Measurements from ENCODE around the gene GLMN. TPM values are rescaled to one million over a fixed set of nuclear protein-coding genes. Genes with fewer than 3 reads are reported as not detected.
A peak's percentile ranks its signal among the peaks of the same experiment; 100 is the strongest.

The GLMN gene
- 4.5 and 4.7 TPM in 2 replicates for total RNA-seq

GRCh38 chr1:92298573-92299476 is at the start of gene GLMN, which contains the start of gene RPAP2:
GLMN (minus strand) TSS chr1:92298987; CDS start chr1:92297999, 988 bp downstream.
RPAP2 (plus strand) TSS chr1:92299059; CDS start chr1:92299074, 15 bp downstream.
- H3K27me3 ChIP-seq (ENCODE audit: control insufficient read depth, insufficient read depth, low read length) = no peaks in the 10 kb centered on the region
- peak; percentile 66 for DNase-seq (ENCODE audit: low read depth)
- TF ChIP-seq CTCF (IDR thresholded peaks at IDR 0.05; ENCODE audit: insufficient read depth, low read length, severe bottlenecking) = peak; percentile 31
- FAIRE-seq = no peak
- H3K4me3 ChIP-seq (ENCODE audit: low read depth, low read length) = peak within 1 kb of the TSS; percentile 76
- H3K36me3 ChIP-seq (ENCODE audit: control insufficient read depth, insufficient read depth, low read length) = peaks cover 2% of the 10 kb centered on the region

GRCh38 chr1:92346866-92347640 is 48.3 kb upstream of the GLMN start:
- no peak for TF ChIP-seq CTCF (IDR thresholded peaks at IDR 0.05; ENCODE audit: insufficient read depth, low read length, severe bottlenecking)
- peaks cover 4% of the 10 kb centered on the region for H3K36me3 ChIP-seq (ENCODE audit: control insufficient read depth, insufficient read depth, low read length)
- FAIRE-seq (no peak), DNase-seq (ENCODE audit: low read depth) (no peak)
- no peaks in the 10 kb centered on the region for H3K27me3 ChIP-seq (ENCODE audit: control insufficient read depth, insufficient read depth, low read length)
- no peak overlapping the region for H3K4me3 ChIP-seq (ENCODE audit: low read depth, low read length)

GRCh38 chr1:92343061-92343460 is 44.3 kb upstream of the GLMN start:
- DNase-seq (ENCODE audit: low read depth) = no peak
- H3K4me3 ChIP-seq (ENCODE audit: low read depth, low read length) = no peak overlapping the region
- no peaks in the 10 kb centered on the region for H3K27me3 ChIP-seq (ENCODE audit: control insufficient read depth, insufficient read depth, low read length)
- FAIRE-seq = no peak
- TF ChIP-seq CTCF (IDR thresholded peaks at IDR 0.05; ENCODE audit: insufficient read depth, low read length, severe bottlenecking) = no peak
- H3K36me3 ChIP-seq (ENCODE audit: control insufficient read depth, insufficient read depth, low read length) = peaks cover 5% of the 10 kb centered on the region

- FAIRE-seq = no peak
- H3K4me3 ChIP-seq (ENCODE audit: low read depth, low read length) = no peak overlapping the region
- H3K27me3 ChIP-seq (ENCODE audit: control insufficient read depth, insufficient read depth, low read length) = no peaks in the 10 kb centered on the region
- H3K36me3 ChIP-seq (ENCODE audit: control insufficient read depth, insufficient read depth, low read length) = peaks cover 4% of the 10 kb centered on the region
- no peak for DNase-seq (ENCODE audit: low read depth)
- TF ChIP-seq CTCF (IDR thresholded peaks at IDR 0.05; ENCODE audit: insufficient read depth, low read length, severe bottlenecking) = no peak
These were observed 43.6 kb upstream of the GLMN start for GRCh38 chr1:92342401-92342800.

- no peak for FAIRE-seq
- no peak for DNase-seq (ENCODE audit: low read depth)
- Histone ChIP-seq H3K4me3 (ENCODE audit: low read depth, low read length) (no peak overlapping the region), H3K27me3 (ENCODE audit: control insufficient read depth, insufficient read depth, low read length) (no peaks in the 10 kb centered on the region), H3K36me3 (ENCODE audit: control insufficient read depth, insufficient read depth, low read length) (peaks cover 4% of the 10 kb centered on the region)
- TF ChIP-seq CTCF (IDR thresholded peaks at IDR 0.05; ENCODE audit: insufficient read depth, low read length, severe bottlenecking) = no peak
These were observed 41.4 kb upstream of the GLMN start for GRCh38 chr1:92340154-92340553.

Measured in bronchial epithelial cell (primary cell).